Retinal pigment epithelial cell (primary cell): ENCODE results near the gene LCE6A.

Source experiments
- DNase-seq: peaks from one replicate; pipeline ENCODE4 v3.0.0-alpha.2; 2010; ENCODE audit warnings: low read depth
- H3K4me3 ChIP-seq: 2 replicates; pipeline ENCODE4 v1.5.1; 2011; ENCODE audit warnings: mild to moderate bottlenecking, low read length, control low read depth, moderate library complexity
- CTCF ChIP-seq: conservative IDR thresholded peaks from 2 replicates; pipeline ENCODE4 v1.5.1; 2011; ENCODE audit warnings: low read depth, low read length, control low read depth, inconsistent platforms

Gene LCE6A

GRCh38 chr1:152859696-152860095 lies 17.0 kb downstream of the LCE6A start, which contains the start of gene LCE7A:
Gene LCE7A, plus strand, starts transcription at chr1:152859996. Its CDS starts 702 bp downstream, at chr1:152860698.
- no peak for TF ChIP-seq CTCF
- no peak for DNase-seq
- no peak within 1 kb of the TSS for H3K4me3 ChIP-seq

- no peak for TF ChIP-seq CTCF
- no peak overlapping the region for H3K4me3 ChIP-seq
- DNase-seq = no peak
Measured at GRCh38 chr1:152860129-152860528, 17.5 kb downstream of the LCE6A start.

- no peak overlapping the region for H3K4me3 ChIP-seq
- no peak for TF ChIP-seq CTCF
- no peak for DNase-seq
Measured at GRCh38 chr1:152861374-152861773, 18.7 kb downstream of the LCE6A start.

- TF ChIP-seq CTCF = no peak
- no peak overlapping the region for H3K4me3 ChIP-seq
- no peak for DNase-seq
Measured at GRCh38 chr1:152864443-152864842, 21.8 kb downstream of the LCE6A start.

DNA sequence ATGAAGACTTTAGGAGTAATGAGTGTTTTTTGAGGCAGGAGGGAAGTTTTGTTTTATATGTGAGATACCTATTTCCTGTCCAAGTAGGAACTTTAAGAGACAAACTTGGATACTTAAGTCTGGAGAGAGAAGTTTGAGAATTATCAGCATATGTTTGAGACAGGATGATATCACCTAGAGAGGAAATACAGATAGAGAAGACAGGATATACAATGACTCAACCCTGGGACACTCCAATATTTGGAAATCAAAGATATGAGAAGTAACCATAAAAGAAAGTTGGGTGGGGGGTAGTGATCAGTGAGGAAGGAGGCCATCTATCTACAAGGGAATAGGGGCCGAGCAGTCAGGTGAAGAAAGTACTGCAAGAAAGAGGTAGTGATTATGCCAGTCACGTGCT lies 23.7 kb downstream of the LCE6A start:
- TF ChIP-seq CTCF = no peak
- no peak for DNase-seq

DNA sequence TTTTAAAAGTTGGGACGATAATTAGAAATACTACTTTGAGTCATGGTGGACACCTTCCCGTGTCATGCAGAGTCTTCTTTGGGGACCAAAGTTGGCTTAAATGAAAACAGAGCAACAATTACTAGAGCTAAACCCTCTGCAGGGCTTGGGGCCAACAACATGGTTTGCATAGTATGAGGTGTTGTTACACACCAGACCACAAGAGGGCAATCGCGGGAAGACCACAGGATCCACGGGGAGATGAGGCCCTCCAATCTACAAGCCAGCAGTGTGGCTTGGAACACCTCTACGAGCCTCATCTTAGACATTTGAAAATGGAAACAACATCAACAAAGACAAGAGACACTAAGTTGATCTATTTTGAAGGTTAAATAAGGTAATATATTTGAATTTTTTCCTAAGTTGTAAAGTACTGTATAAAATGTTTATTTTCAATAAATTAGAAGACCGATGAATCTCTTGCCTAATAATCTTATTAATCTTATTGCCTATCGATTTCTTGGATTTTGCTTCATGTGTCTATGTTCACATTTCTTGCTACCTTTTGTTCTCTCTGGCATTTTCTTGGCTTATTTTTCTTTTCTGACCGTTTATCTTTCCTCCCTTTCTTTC lies 27.3 kb downstream of the LCE6A start:
- DNase-seq = no peak
- peak; percentile 92 for TF ChIP-seq CTCF
- no peak overlapping the region for H3K4me3 ChIP-seq

More for the DNA sequence above, 23.7 kb downstream of the LCE6A start:
- H3K4me3 ChIP-seq = no peak overlapping the region

GRCh38 chr1:152870831-152871730 lies 28.4 kb downstream of the LCE6A start:
- no peak overlapping the region for H3K4me3 ChIP-seq
- peak; percentile 78 for TF ChIP-seq CTCF
- DNase-seq = no peak
